SHP77 treated with DMSO at 0.1 percent for 48 hours (cell line): ENCODE data around the gene RASA4.
"Not testable (repeated sequence)": the region's sequence is repeated elsewhere in the genome, so short reads cannot be mapped to it uniquely, and the experiment has no call there.

Experiments used
- DNase-seq: peaks from one replicate; lab custom pipeline; 2025; lab: John Stamatoyannopoulos, UW

RASA4 gene

DNA sequence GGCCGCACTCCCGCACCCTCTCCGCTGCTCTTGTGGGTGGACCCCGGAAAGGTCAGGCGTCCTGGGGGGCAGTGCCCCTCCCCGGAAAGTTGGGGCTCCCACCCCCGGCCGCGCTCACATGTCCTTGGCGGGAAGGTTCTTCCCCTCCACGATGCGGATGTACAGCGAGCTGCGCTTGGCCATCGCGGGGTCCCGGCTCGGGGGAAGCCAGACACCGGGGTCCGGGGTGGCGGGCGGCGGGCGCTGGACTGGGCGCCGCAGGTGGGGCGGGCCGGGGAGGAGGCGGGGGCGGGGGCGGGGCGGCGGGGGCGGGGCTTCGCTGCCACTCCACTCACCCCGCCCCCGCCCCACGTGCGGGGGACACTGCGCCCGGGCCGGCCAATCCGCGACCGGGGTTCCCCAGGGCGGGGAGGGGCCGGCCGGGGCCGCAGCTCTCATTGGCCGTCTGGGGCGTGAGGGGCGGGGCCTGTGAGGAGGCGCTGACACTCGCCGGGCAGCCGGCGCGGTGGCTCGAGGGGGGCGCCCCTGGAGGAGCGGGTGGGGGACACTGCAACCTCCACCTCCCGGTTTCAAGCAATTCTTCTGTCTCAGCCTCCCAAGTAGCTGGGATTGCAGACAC, at the start of gene RASA4:
TSS of gene RASA4 (minus strand) at position 250 of the 619 bp plus-strand sequence. CDS start at position 183, 67 bp downstream.
- not testable (repeated sequence) for DNase-seq

- not testable (repeated sequence) for DNase-seq
Observed at GRCh38 chr7:102664765-102665164, 48.2 kb upstream of the RASA4 start.

GRCh38 chr7:102649924-102650323, 33.4 kb upstream of the RASA4 start, which contains the start of gene SPDYE2B:
Gene SPDYE2B (plus strand): TSS chr7:102650319. CDS start chr7:102652349, 2,030 bp downstream.
- DNase-seq = not testable (repeated sequence)

- DNase-seq = not testable (repeated sequence)
Observed at GRCh38 chr7:102647813-102648212, 31.3 kb upstream of the RASA4 start.

- DNase-seq = not testable (repeated sequence)
Observed at GRCh38 chr7:102643404-102643803, 26.8 kb upstream of the RASA4 start.

DNA sequence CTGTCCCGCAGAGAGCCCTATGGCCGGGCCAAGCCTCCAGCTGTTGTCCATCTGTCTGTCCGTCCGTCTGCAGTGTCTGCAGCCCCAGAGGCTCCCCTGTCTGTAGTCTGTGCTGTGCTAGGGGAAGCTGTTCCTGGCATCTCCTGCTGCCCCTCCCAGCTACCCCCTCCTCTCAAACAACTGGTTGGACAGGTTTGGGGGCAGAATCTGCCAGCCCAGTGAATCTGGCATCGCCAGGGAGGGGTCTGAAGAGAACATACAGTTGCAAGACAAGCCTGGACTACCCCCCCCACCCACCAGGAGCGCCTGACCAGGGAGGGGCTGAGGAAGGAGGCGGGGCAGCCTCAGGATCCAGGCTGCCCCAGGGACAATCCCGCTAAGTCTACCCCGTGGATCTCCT, 26.1 kb upstream of the RASA4 start, which contains the start of gene UPK3BL1:
TSS of gene UPK3BL1 (minus strand) at position 101 of the 400 bp plus-strand sequence. CDS start at position 51, 50 bp downstream.
- not testable (repeated sequence) for DNase-seq

DNA sequence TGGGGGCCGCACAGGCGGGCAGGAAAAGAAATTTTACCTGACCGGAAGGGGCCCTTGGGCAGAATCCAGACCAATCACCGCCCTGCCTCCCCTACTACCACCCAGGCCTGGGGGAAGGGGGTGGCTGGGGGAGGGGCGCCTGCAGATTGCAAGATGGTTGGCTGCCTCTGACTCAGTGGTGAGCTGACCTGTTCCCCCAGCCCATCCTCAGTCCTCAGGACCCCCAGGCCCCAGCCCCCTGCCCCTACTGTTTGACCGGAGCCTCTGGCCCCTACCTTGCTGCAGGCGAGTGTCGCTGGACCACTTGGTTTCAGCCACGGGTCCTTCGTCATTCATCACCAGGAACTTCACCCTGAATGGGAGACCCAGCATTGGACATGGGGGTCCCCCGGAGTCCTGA, 22.3 kb upstream of the RASA4 start:
- not testable (repeated sequence) for DNase-seq

GRCh38 chr7:102636956-102637355, 20.4 kb upstream of the RASA4 start:
- not testable (repeated sequence) for DNase-seq

GRCh38 chr7:102635354-102635753, 18.8 kb upstream of the RASA4 start:
- DNase-seq = not testable (repeated sequence)

DNA sequence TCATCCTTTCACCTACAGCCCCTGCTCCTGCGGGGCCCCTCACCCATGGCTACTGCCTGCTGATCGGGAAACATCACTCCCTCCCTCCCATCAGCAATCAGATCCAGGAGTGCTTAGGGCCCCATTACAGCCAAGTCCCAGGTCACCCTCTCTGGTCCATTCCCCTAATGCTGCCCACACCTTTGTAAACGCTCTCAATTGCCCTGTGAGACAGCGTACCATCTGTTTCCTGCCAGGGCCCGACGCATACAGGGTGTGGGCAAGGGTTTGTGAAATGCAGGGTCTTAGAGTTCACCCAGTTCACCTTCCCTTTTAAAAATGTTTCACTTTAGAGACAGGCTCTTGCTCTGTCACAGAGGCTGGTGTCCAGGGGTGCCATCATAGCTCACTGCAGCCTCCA, 17.7 kb upstream of the RASA4 start:
- not testable (repeated sequence) for DNase-seq

DNA sequence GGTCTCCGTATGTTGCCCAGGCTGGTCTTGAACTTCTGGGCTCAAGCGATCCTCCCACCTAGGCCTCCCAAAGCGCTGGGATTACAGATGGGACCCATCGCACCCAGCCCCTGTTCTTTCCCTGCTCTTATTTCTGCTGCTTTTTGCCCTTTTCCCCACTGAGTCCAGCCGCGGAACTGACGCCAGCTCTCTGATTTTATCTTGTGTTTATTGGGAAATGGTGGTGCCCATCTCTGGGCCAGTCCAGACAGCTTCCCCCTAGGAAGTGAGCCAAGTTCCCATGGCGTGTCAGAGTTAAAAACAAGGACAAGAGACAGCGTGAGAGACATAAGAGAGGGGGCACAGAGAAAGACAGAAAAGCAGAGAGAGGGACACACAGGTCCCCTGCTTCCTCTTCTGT, 14.1 kb upstream of the RASA4 start:
- DNase-seq = not testable (repeated sequence)

- DNase-seq = not testable (repeated sequence)
Observed at GRCh38 chr7:102627271-102627904, 10.8 kb upstream of the RASA4 start.

- DNase-seq = not testable (repeated sequence)
Observed at GRCh38 chr7:102618122-102618521, 1.6 kb upstream of the RASA4 start.

- DNase-seq = not testable (repeated sequence)
Observed at GRCh38 chr7:102615930-102616329, 626 bp downstream of the RASA4 start.

DNA sequence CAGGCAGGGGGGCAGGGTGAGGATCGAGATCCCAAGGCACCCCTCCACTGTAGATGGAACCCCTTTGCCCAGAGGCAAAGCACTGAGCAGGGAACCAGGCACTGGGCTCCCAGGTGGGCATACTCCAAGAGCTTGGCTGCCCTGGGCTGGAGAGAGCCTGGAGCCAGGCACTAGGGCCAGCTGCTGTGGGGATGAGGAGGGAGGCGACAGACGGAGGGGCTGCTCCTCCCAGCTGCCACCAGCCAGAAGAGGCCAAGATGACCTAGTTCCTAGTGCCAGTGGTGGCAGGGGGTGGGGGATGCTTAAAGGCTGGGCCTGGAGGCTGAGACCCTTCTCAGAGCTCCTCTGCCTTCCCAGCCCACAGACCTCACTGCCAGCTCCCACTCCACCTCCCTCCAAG, 1.7 kb downstream of the RASA4 start:
- not testable (repeated sequence) for DNase-seq

DNA sequence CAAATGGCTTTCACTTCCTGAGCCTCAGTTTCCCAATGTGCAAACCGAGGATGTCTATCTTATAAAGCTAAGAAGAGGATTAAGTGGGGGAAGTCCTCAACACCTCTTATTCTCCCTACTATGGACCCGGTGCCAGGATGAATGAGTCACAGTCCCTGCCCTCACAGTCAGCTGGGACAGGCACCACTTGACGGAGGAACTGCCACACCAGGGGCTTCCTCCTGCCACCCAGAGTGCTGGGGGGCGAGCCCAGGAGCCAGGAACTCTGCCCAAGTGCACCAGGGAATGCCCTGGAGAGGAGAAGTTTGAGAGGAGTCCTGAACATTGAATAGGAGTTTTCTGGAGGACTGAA, 2.2 kb downstream of the RASA4 start:
- not testable (repeated sequence) for DNase-seq

GRCh38 chr7:102613575-102614345, 2.8 kb downstream of the RASA4 start:
- DNase-seq = not testable (repeated sequence)

DNA sequence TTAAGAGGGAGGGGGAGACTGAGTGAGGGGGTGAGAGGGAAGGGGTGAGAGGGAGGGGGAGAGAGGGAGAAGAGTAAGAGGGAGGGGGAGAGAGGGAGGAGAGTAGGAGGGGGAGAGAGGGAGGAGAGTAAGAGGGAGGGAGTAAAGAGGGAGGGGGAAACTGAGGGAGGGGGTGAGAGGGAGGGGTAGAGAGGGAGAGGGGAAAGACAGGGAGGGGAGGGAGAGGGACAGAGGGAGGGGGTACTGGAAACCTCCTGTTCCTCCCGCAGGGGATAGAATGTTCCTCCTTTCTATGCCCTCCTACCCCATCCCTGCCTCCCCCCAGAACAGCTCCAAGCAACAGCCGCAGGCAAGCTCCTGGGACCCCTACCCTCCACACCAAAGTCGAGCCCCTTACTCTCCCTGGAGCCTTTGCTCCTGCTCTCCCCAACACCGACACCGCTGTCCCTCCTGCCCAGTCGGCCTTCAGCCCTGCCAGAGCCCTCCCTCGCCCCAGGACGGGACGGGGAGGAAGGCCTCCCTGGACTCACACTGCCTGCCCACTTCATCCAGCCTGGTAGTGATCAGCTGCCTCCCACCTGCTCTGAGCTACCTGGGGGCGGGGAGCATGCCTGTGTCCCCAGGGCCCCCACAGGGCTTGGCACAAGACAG, 4.8 kb downstream of the RASA4 start:
- not testable (repeated sequence) for DNase-seq

DNA sequence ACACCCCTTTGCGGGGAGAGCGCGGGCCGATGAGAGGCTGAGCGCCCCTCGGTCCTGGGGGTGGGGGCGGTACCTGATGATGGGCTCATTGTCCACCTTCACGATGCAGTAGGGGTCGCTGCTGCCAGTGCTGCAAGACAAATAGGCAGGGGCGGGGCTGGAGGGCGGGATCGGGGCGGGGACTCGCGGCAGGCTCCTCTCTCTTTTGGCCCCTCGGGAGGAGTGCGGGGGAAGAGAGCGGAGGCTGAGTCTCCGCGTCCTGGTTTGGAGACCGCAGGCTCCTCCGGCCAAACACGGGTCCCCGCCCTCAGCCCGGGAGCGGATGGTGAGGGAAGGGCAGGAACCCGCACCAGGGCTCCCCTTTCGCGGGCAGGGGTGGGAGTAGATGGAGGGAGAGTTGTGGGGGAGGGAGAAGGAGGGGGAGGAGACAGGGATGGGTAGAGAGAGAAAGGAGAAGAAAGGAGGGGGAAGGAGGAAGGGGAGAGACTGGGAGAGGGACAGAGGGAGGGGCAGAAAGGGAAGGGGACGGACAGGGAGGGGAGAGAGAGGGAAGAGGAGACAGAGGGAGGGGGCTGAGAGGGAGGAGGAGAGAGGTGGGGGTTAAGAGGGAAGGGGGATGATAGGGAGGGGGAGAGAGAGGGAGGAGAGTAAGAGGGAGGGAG, 5.4 kb downstream of the RASA4 start:
- not testable (repeated sequence) for DNase-seq

DNA sequence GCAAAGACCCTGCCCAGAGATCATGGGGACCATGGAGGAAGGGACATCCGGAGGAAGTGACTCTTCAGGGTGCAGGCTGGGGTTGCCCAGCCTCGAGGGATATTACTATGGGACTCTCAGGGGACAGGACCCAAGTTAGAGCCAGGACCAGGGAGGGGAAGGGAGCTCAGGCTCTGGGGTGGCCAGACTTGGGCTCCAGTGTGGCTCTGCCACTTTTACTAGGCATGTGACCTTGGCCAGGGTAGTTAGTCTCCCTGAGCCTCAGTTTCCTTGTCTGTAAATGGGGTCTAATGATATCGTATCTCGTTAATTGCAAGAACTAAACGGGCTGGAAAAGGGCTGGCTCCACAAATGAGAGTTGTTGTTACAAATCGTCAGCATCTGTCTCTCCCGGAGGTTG, 6.1 kb downstream of the RASA4 start:
- DNase-seq = not testable (repeated sequence)

DNA sequence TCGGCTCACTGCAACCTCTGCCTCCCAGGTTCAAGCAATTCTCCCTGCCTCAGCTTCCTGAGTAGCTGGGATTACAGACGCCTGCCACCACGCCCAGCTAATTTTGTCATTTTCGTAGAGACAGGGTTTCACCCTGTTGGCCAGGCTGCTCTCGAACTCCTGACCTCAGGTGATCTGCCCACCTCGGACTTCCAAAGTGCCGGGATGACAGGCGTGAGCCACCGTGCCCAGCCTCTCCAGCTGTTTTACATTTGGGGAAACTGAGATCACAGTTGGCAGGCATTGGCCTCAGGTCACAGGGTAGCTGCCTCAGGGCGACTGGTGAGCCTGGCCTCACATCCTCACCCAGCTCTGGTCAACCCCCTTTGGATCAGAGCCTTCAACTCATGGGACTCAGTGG, 6.8 kb downstream of the RASA4 start:
- not testable (repeated sequence) for DNase-seq
